ENCODE measurements around the gene USP8. TPM values are rescaled to one million over a fixed set of nuclear protein-coding genes. Genes with fewer than 3 reads are reported as not detected.

USP8 gene
- polyA plus RNA-seq, 3 donors: 52.6 to 70.4 (median 57.2) TPM

DNA sequence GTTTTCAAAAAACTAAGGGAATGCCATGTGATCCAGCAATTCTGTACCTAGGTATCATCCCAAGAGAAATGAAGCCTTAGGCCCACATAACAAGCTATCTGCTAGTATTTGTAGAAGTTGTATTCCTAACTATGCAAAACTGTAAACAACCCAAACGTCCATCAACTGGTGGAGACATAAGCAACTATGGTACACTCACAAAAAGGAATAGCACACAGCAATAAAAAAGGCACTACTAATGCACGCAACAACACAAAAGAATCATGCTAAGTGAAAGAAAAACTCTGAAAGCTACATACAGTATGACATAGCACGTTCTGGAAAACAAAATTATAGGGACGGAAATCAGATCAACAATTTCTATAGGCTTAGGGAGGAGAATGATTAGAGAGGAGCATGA lies 107.0 kb downstream of the USP8 start:
- DNase-seq: no peak

DNA sequence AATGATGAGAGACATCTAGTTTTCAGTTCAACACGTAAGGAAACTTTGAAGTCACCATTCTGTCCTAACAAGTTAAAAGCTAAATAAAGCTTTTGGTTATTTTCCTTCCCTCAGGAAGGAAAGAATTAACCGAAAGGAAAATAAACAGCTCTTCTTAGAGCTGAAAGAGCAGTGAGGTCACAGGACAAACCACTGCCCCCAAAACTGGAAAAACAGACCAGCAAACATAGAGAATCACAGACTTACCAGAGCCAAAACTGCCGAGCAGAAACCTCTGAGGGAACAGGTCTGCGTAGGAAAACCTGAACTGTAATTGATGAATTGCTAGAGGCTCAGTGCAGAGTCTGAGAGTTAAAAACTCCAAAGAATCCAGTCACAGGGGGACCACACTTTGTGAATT lies 107.6 kb downstream of the USP8 start:
- DNase-seq: no peak

- DNase-seq: no peak
Observed at GRCh38 chr15:50542887-50543210, 118.6 kb downstream of the USP8 start.

DNA sequence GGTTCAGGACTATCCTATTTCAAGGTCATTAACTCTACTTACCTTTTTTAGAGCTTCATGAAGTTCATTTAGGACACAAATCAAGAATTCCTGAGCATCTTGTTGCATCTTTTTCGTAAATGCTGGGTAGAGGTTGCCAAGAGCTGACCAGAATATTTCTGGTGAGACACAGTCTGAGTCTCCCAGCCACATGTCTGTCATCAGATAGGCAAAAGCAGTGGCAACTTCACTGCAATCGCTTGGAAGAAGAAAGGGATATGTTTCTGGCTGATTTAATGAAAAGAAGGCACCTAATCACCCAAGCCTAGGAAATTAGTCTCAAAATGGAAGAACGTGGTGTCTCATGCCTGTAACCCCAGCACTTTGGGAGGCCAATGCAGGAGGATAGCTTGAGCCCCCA lies 119.4 kb downstream of the USP8 start:
- DNase-seq: no peak

DNA sequence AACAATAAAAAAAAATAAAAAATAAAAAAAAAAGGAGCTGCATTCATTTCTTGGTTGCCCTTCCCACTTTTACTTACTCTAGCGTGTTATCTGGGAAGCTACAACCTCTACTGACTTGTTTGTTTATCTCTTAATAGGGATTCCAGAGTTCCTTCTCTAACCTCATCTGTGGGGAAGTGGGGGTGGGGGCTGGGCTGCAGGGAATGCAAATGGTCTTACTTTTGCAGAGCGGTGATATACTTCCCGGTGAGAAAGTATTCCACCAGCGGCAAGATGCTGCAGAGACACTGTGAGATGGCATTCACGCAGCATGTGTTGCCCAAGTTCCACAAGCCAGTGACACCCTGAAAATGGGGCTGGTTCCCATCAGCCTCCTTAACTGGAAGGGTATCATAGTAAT lies 120.2 kb downstream of the USP8 start:
- no peak for DNase-seq

GRCh38 chr15:50546566-50546965 lies 122.4 kb downstream of the USP8 start, which contains the start of gene USP50:
Gene USP50, minus strand, starts transcription at chr15:50546666. Its CDS starts 141 bp downstream, at chr15:50546525.
- DNase-seq: no peak

DNA sequence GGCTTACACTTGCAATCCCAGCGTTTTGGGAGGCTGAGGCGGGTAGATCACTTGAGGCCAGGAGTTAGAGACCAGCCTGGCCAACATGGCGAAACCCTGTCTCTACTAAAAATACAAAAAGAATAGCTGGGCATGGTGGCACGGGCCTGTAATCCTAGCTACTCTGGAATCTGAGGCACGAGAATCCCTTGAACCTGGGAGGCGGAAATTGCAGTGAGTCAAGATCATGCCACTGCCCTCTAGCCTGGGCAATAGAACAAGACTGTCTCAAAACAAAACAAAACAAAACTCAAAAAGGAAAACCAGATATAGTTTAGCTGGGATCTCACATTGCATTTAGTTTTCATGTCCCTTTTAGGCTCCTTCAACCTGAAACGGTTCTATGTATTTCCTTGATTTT lies 125.1 kb downstream of the USP8 start:
- DNase-seq: no peak

DNA sequence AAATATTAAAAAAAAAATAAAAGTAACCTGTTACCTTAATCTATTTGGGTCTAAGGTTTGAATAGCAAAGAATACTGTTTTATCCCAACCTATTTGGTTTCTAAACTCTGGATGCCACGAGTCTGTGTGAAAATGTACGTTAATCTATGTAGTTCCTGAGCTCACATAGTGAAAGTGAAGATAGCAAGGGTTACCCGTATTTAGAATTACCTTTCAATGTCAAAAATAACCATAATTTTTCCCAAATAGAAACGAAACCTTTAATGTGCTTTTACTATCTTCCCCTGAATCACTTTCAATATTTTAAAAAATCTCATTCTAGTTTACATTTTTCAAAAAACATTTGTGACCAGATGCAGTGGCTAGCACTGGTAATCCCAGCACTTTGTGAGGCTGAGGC lies 128.0 kb downstream of the USP8 start:
- no peak for DNase-seq

- DNase-seq: no peak
Observed at GRCh38 chr15:50556642-50557371, 132.6 kb downstream of the USP8 start.

DNA sequence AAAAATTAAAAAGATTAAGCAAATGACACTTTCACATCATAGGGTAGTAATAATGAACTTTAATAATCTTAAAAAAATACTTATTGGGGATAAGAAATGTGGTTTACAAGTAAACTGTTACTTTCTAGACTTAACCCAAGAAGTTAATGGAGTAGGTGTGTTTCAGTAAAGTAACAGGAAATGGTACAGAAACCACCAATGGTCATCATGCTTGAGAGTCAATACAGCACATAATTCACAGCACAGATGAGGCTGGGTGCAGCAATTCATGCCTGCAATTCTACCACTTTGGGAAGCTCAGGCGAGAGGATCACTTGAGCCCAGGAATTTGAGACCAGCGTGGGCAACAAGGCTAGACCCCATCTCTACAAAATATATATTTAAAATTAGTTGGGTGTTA lies 133.8 kb downstream of the USP8 start:
- DNase-seq: no peak

DNA sequence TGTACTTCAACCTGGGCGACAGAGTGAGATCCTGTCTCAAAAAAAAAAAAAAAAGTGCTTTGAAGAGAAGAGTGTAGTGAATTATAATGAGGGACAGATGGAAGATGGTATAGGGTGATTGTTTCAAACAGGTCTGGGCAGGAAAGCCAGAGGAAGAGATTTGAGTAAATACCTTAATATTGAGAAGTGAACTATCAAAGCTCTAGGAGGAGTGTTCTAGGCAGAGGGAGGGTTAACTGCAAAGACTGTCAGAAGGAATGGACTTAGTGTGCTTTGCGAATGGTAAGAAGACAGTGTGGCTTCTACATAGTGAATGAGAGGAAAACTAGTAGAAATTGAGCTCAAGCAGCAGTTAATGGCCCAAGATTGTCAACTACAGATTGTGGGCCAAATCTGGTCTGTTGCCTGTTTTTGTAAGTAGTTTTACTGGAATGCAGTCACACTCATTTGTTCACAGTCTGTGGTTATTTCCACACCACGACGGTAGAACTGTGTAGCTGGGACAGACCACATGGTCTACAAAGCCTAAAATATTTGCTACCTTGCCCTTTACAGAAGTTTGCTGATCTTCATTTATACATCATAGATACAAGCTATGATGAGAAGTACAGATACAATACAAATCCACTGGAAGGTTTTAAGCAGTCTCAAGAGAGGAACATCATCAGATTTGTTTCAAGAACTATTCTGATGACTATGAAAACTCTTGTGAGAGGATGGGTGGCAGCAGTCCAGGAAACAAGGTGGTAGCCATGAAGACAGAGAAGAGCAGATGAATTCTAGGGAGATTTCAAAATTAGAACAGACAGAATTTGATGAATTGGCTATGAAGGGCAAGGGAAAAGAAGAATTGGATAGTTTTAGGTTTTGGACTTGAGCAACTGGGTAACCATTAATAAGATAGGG lies 138.8 kb downstream of the USP8 start:
- DNase-seq: no peak

GRCh38 chr15:50563756-50564155 lies 139.6 kb downstream of the USP8 start:
- no peak for DNase-seq

Other genes starting within 250 kb of the USP8 start
- gene SLC27A2, start 242.2 kb upstream of the USP8 start, polyA plus RNA-seq (ENCODE audit: insufficient read length in 3 of 3): 10 to 100 TPM; 46.9 to 71.1 (median 60.4) TPM
- gene HDC, start 158.7 kb upstream of the USP8 start, polyA plus RNA-seq (ENCODE audit: insufficient read length in 3 of 3): 1 to 10 TPM in 1 of 3 donors, under 1 TPM in 2; 0.58 to 1.4 (median 0.71) TPM
- gene GABPB1, start 69.2 kb upstream of the USP8 start, polyA plus RNA-seq (ENCODE audit: insufficient read length in 3 of 3): 10 to 100 TPM; 29.9 to 31.6 (median 29.9) TPM
- gene USP50, start 122.3 kb downstream of the USP8 start, polyA plus RNA-seq (ENCODE audit: insufficient read length in 3 of 3): 1 to 10 TPM in 2 of 3 donors, under 1 TPM in 1; 0.94 to 3.1 (median 2.5) TPM

All from renal pelvis (tissue), 4 donors.